Inflammatory macrophage treated with lipopolysaccharide for 1 hour (primary cell): Measurements from ENCODE around the gene CNTNAP2.
"Not testable (repeated sequence)": the region's sequence is repeated elsewhere in the genome, so short reads cannot be mapped to it uniquely, and the experiment has no call there.

Source experiments
- DNase-seq, 2 donors: peaks; one replicate each; pipeline ENCODE4 v3.0.0-alpha.2; 2020 to 2022

Gene CNTNAP2

GRCh38 chr7:147048864-147049263 is 932.3 kb downstream of the CNTNAP2 start:
- no peak for DNase-seq

DNA sequence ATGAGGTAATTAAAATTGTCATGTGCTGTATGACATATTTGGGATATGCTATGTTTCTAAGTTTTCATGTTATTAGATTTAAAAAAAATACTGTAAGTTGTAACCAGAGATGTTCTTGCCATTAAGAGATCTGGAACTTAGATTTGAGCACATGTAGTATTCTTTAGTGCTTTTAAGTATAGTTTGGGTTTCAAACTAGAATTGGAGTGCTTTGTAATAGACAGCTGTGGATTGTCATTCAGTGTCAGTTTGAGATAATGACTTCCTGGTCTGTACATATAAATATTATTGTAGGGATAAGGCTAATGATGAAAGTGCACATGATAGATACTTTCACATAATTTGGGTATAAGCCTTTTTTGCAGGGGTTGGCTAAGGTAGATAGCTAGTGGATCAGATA is 936.2 kb downstream of the CNTNAP2 start:
- DNase-seq, result no peak

- no peak for DNase-seq
Observed at GRCh38 chr7:147053746-147054145, 937.1 kb downstream of the CNTNAP2 start.

DNA sequence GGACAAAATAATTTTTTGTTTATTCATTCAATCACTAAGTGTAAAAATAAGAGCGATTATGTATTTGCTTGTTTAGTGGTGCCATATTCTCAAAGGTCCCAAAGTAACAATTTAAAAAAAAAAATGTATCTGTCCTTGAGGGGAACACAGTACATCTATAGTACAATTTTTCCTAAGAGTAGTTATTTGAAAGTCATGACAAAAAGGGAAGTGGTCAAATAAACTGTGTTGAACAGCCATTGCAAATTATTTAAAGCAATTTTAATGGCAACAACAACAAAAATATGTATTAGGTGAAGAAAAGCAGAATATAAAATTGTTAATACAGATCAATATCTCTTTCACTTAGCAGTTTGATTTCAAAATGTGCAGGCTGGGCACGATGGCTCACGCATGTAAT is 943.5 kb downstream of the CNTNAP2 start:
- no peak for DNase-seq

- DNase-seq, result peak; percentile 1 to 15
Observed at GRCh38 chr7:147062897-147063296, 946.3 kb downstream of the CNTNAP2 start.

GRCh38 chr7:147068842-147069241 is 952.2 kb downstream of the CNTNAP2 start:
- DNase-seq, result no peak

- no peak for DNase-seq
Observed at GRCh38 chr7:147069771-147070170, 953.2 kb downstream of the CNTNAP2 start.

- DNase-seq, result no peak
Observed at GRCh38 chr7:147070886-147071285, 954.3 kb downstream of the CNTNAP2 start.

DNA sequence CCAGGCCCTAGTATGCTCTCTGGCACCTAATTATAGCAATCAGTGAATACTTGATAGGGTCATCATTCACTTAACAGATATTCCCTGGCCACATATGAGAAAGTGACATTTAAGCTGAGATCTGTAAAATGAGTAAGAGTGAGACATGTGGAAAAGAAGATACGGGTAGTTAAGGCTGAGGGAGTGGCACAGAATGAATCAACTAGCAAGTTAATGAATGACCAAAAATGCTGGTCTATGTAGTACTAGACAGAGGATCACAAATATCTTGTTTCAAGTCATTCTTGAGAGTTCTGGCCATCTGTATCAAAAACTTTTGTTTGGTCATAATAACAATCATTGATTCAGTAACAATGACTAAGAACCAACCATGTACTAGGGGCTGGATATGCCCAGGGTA is 954.9 kb downstream of the CNTNAP2 start:
- no peak for DNase-seq

- no peak for DNase-seq
Observed at GRCh38 chr7:147078312-147078711, 961.7 kb downstream of the CNTNAP2 start.

- no peak for DNase-seq
Observed at GRCh38 chr7:147079083-147079482, 962.5 kb downstream of the CNTNAP2 start.

GRCh38 chr7:147079921-147080420 is 963.4 kb downstream of the CNTNAP2 start:
- DNase-seq, result no peak

DNA sequence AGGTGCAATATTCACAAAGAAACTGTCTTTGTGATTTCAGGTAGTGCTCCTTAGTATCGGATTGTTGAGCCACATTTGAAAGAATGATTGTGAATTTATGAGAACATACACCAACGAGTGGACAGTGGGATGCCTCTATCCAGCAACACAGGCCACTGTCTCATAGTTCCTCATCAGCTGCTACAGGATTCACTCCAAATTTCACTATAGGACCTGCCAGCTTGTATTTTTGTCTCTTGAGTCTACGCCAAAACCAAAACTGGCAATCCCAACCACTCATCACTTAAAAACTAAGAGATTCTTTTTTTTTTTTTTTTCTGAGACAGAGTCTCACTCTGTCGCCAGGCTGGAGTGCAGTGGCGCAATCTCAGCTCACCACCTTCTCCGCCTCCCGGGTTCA is 964.5 kb downstream of the CNTNAP2 start:
- no peak for DNase-seq

- DNase-seq, result no peak
Observed at GRCh38 chr7:147089051-147089461, 972.5 kb downstream of the CNTNAP2 start.

GRCh38 chr7:147089608-147090007 is 973.0 kb downstream of the CNTNAP2 start:
- no peak for DNase-seq

DNA sequence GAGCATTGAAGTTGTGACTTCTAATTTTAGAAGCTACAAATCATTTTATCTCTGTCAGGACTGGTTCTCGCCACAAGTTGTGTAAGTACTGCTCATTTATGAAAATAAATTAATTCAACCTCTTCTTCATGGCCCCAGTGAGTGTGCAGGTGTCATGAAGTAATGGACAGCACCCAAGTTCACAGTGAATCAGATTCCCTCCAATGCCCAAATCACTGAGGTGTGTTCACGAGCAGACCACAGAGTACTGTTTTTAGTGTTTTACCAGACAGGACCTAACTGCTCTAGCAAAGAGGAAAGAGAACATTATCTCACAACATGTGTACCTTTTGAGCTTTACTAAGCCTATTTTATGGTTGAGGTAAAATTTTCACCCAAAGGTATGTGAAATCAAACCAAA is 980.0 kb downstream of the CNTNAP2 start:
- no peak for DNase-seq

DNA sequence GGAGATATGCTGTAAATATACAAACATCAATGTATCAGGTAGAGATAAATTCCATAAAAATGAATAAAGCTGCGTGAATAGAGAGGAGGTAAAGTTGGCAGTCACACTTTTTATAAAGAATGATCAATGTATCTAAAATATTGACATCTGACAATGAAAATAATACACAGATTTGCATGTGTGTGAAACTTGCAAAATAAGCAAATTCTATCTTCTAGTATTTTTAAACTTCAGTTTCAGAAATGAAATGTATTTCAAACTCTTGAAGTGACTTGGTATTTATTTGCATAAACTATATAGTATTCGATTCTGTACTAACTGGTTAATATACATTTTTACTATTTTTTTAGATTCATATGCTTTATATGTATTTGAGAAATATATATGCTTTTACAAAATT is 986.6 kb downstream of the CNTNAP2 start:
- DNase-seq, result no peak

GRCh38 chr7:147106746-147107145 is 990.1 kb downstream of the CNTNAP2 start:
- no peak for DNase-seq

- not testable (repeated sequence) for DNase-seq
Observed at GRCh38 chr7:147114525-147114924, 997.9 kb downstream of the CNTNAP2 start.

DNA sequence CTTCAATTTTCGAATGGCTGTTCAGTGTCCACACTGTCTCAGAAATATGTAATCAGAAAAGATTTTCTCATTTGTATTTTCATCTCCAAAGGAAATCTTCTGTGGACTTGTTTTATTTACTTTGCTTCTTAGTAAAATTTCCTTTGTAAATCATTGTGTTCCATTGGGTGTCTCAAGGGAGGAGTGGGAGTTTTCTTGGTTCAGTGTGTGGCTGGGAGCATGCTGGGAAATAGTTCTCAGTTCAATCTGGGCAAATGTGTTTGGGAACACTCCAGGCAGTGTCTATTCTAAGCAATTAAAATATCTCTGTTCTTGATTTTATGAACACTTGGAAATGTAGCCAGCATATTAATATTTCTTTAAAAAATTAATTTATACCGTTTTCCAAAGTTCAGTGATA is 1019.8 kb downstream of the CNTNAP2 start:
- DNase-seq, result no peak

- DNase-seq, result no peak
Observed at GRCh38 chr7:147145194-147145593, 1028.6 kb downstream of the CNTNAP2 start.

DNA sequence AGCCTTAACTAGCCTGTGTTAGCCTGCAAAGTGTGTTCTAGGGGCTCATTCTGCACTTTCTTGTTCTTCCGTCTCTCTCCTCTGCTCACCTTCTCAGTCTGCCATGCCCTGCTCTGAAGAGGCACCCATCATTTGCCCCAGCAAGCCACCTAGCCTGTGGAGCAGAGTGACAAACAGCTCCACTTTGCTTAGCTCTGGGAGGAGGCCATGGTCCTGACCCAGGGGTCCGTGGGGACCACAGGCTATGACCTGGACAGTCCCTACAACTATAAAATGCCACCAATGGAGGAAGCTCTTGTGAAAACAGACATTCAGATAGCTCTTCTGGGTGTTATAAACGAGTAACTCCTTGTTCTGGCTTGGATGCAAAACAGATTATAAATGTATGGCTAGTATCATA is 1029.6 kb downstream of the CNTNAP2 start:
- DNase-seq, result no peak

- no peak for DNase-seq
Observed at GRCh38 chr7:147151661-147152060, 1035.1 kb downstream of the CNTNAP2 start.

DNA sequence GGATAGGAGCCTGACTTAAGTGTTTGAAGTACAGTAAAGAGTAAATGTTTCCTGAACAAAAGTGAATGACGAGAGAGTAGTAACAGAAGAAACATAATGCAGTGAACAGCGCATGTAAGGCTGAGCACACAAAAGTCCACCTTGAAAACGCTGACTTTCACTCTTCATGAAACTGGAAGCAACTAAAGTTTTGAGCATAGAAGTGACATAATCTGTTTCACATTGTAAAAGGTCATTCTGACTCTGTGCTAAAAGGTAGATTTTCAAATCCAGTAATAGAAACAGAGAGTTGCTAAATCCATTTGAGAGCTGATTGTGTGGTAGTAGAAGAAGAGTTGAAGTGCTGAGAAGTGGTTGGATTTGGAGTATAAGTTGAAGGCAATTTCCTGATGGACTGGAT is 1037.0 kb downstream of the CNTNAP2 start:
- no peak for DNase-seq

DNA sequence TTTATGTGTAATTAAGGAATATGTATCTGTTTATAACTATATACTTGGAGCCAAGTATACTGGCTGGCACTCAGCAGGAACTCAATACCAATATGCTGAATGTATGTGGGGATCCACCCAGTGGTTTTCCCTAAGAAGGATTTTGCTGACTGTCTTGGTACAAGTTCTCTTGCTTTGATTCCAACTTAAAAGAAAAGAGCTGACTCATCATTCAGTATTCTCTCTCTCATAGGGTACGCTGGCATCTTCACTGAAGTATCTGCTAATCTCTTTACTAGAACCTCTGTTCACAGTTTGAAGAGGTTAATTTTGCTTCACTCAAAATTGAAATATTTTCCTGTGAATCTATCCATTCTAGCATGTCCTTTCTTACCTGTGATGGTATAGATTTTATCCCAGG is 1044.8 kb downstream of the CNTNAP2 start:
- no peak for DNase-seq
